ENCODE measurements around the gene HAUS8.

DNA sequence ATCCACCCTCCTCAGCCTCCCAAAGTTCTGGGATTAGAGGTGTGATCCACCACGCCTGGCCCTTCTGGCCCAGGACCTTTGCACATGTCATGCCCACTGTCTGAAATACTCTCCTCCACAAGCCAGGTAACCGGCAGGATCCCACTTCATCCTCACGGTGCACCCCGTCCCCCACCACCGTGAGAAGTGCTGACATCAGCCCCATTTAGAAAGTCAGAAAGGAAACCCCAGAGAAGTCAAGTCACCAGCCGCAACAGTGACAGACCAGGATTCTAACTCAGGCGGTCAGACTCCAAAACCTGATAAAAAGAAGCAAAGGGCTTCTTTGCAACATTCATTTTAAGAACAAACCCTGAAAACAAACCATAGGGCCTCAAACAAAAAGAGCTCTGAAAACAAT lies 52.5 kb downstream of the HAUS8 start:
- TF ChIP-seq, protein P1, sequence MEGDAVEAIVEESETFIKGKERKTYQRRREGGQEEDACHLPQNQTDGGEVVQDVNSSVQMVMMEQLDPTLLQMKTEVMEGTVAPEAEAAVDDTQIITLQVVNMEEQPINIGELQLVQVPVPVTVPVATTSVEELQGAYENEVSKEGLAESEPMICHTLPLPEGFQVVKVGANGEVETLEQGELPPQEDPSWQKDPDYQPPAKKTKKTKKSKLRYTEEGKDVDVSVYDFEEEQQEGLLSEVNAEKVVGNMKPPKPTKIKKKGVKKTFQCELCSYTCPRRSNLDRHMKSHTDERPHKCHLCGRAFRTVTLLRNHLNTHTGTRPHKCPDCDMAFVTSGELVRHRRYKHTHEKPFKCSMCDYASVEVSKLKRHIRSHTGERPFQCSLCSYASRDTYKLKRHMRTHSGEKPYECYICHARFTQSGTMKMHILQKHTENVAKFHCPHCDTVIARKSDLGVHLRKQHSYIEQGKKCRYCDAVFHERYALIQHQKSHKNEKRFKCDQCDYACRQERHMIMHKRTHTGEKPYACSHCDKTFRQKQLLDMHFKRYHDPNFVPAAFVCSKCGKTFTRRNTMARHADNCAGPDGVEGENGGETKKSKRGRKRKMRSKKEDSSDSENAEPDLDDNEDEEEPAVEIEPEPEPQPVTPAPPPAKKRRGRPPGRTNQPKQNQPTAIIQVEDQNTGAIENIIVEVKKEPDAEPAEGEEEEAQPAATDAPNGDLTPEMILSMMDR (IDR thresholded peaks at IDR 0.05) = no peak
- no peak for TF ChIP-seq POLR2A (IDR thresholded peaks at IDR 0.05)

Data from body of pancreas (tissue), 4 donors.